Hepatocyte (in vitro differentiated cells): ENCODE results near the gene TEC. TPM values are rescaled to one million over a fixed set of nuclear protein-coding genes. Genes with fewer than 3 reads are reported as not detected.

Source experiments
- DNase-seq: peaks from one replicate; pipeline ENCODE4 v3.0.0-alpha.2; 2016; ENCODE audit warnings: low spot score
- H2AFZ ChIP-seq: fragments of 200-600 bp; sonication (generic); 2 replicates; pipeline ENCODE4 v1.6.0; 2016; ENCODE audit warnings: antibody characterized with exemption, mild to moderate bottlenecking
- H3K27ac ChIP-seq: fragments of 200-600 bp; sonication (generic); 2 replicates; pipeline ENCODE4 v1.5.1; 2016; ENCODE audit warnings: mild to moderate bottlenecking
- H3K27me3 ChIP-seq: fragments of 200-600 bp; sonication (generic); 2 replicates; pipeline ENCODE4 v1.6.1; 2016
- H3K36me3 ChIP-seq: fragments of 200-600 bp; sonication (generic); replicated peaks from 2 replicates; pipeline ENCODE4 v1.5.1; 2016; ENCODE audit warnings: low read depth; ENCODE audit not compliant: insufficient read depth
- H3K4me1 ChIP-seq: fragments of 200-600 bp; sonication (generic); 2 replicates; pipeline ENCODE4 v1.5.1; 2016; ENCODE audit warnings: mild to moderate bottlenecking, moderate library complexity; ENCODE audit not compliant: insufficient read depth
- H3K4me2 ChIP-seq: fragments of 200-600 bp; sonication (generic); 2 replicates; pipeline ENCODE4 v1.6.0; 2016
- H3K4me3 ChIP-seq: fragments of 200-600 bp; sonication (generic); 2 replicates; pipeline ENCODE4 v1.5.1; 2016; ENCODE audit warnings: mild to moderate bottlenecking
- H3K79me2 ChIP-seq: fragments of 200-600 bp; sonication (generic); 2 replicates; pipeline ENCODE4 v1.6.0; 2017; ENCODE audit warnings: mild to moderate bottlenecking
- H3K9me2 ChIP-seq: fragments of 200-600 bp; sonication (generic); replicated peaks from 2 replicates; pipeline ENCODE4 v1.6.0; 2017; ENCODE audit warnings: mild to moderate bottlenecking; ENCODE audit not compliant: insufficient read depth
- H3K9me3 ChIP-seq: fragments of 200-600 bp; sonication (generic); 2 replicates; pipeline ENCODE4 v1.5.1; 2016; ENCODE audit warnings: low read depth, mild to moderate bottlenecking
- H4K20me1 ChIP-seq: fragments of 200-600 bp; sonication (generic); 2 replicates; pipeline ENCODE4 v1.6.0; 2016; ENCODE audit warnings: mild to moderate bottlenecking; ENCODE audit not compliant: insufficient read depth, poor library complexity, severe bottlenecking
- EZH2 ChIP-seq: fragments of 200-600 bp; sonication (generic); IDR thresholded peaks from 2 replicates; pipeline ENCODE4 v1.6.1; 2016; ENCODE audit warnings: antibody characterized with exemption, mild to moderate bottlenecking, borderline replicate concordance
- EZH2phosphoT487 ChIP-seq: fragments of 200-600 bp; sonication (generic); IDR thresholded peaks from one replicate; pipeline ENCODE4 v1.6.1; 2018; ENCODE audit warnings: antibody characterized with exemption, mild to moderate bottlenecking, low read depth, moderate library complexity; ENCODE audit not compliant: unreplicated experiment, severe bottlenecking
- WGBS: methylation state at CpG from one replicate; pipeline ENCODE4 v1.1.6; 2016; ENCODE audit warnings: low lambda C conversion rate; ENCODE audit errors: missing lambda C conversion rate; 5-methylcytosine and 5-hydroxymethylcytosine counted together
- polyA plus RNA-seq: library from polyadenylated mRNA; unstranded; fragments of >200 nt; fragmentation: Nextera tagmentation; extraction: Ambion mirVana; gene quantifications from 2 replicates; pipeline ENCODE4 v1.2.1, GENCODE V29; 2016
- total RNA-seq: library from RNA; depleted of rRNA; stranded (reverse); fragments of >200 nt; gene quantifications from 2 replicates; pipeline ENCODE4 v1.2.3, GENCODE V29; 2014
- TF ChIP-seq, protein P1 (sequence below): fragments of 200-600 bp; sonication (generic); IDR thresholded peaks from 2 replicates; pipeline ENCODE4 v1.5.1; 2016; ENCODE audit warnings: antibody characterized with exemption, mild to moderate bottlenecking; ENCODE audit not compliant: poor library complexity

The TEC gene
- total and polyA plus RNA-seq, 2 experiments from 2014 or later: 1.3 to 2.1 TPM

DNA sequence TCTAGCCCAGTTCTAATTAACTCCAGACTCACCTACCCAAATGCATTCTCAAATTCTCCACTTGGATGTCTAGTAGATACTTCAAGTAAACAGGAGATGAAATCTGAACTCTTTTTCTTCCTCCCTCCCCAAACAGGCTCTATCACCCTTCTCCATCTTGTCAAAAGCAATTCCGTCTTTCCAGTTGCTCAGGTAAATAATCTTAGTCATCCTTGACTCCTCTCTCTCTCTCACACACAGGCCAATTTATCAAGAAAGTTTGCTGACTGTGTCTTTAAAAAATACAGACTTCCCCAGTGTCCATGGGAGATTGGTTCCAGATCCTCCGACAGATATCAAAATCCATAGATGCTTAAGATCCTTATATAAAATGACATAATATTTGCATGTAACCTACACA lies 148.5 kb downstream of the TEC start:
- TF ChIP-seq EZH2phosphoT487 (no peak), EZH2 (no peak)
- TF ChIP-seq, protein P1, sequence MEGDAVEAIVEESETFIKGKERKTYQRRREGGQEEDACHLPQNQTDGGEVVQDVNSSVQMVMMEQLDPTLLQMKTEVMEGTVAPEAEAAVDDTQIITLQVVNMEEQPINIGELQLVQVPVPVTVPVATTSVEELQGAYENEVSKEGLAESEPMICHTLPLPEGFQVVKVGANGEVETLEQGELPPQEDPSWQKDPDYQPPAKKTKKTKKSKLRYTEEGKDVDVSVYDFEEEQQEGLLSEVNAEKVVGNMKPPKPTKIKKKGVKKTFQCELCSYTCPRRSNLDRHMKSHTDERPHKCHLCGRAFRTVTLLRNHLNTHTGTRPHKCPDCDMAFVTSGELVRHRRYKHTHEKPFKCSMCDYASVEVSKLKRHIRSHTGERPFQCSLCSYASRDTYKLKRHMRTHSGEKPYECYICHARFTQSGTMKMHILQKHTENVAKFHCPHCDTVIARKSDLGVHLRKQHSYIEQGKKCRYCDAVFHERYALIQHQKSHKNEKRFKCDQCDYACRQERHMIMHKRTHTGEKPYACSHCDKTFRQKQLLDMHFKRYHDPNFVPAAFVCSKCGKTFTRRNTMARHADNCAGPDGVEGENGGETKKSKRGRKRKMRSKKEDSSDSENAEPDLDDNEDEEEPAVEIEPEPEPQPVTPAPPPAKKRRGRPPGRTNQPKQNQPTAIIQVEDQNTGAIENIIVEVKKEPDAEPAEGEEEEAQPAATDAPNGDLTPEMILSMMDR: no peak
- 63% methylated on average over 2 of the region's 2 CpGs for WGBS

DNA sequence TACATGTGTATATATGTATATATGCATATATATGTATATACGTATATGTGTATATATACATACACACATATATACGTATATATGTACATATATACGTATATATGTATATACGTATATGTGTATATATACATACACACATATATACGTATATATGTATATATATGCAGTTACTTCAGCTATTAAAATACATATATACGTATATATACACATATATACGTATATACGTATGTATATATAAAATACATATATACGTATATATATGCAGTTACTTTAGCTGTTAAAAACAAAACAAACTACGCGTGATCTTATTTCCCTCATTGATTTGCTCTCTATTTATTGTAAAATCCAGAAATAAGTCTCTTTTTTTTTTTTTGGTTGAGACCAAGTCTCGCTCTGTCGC lies 149.5 kb downstream of the TEC start:
- no peaks in the 10 kb centered on the region for H3K4me1 ChIP-seq
- TF ChIP-seq EZH2 (no peak), EZH2phosphoT487 (no peak)
- TF ChIP-seq, protein P1: no peak
- H3K36me3 ChIP-seq: no peaks in the 10 kb centered on the region
- no peak for DNase-seq
- no peak overlapping the region for H2AFZ ChIP-seq
- H3K9me2 ChIP-seq: no peaks in the 10 kb centered on the region
- 95% methylated on average over 11 of the region's 13 CpGs for WGBS
- no peaks in the 10 kb centered on the region for H3K27me3 ChIP-seq
- no peak overlapping the region for H3K4me2 ChIP-seq
- H3K9me3 ChIP-seq: no peaks in the 10 kb centered on the region
- no peak overlapping the region for H3K27ac ChIP-seq
- no peaks in the 10 kb centered on the region for H3K79me2 ChIP-seq
- H4K20me1 ChIP-seq: no peaks in the 10 kb centered on the region
- no peak overlapping the region for H3K4me3 ChIP-seq

More for the DNA sequence above, 148.5 kb downstream of the TEC start:
- Histone ChIP-seq H3K4me1 (no peaks in the 10 kb centered on the region), H3K79me2 (no peaks in the 10 kb centered on the region), H3K9me2 (no peaks in the 10 kb centered on the region), H3K4me2 (no peak overlapping the region), H3K27ac (no peak overlapping the region), H2AFZ (no peak overlapping the region), H3K9me3 (no peaks in the 10 kb centered on the region), H3K36me3 (no peaks in the 10 kb centered on the region), H3K4me3 (no peak overlapping the region), H3K27me3 (no peaks in the 10 kb centered on the region), H4K20me1 (no peaks in the 10 kb centered on the region)
- no peak for DNase-seq

DNA sequence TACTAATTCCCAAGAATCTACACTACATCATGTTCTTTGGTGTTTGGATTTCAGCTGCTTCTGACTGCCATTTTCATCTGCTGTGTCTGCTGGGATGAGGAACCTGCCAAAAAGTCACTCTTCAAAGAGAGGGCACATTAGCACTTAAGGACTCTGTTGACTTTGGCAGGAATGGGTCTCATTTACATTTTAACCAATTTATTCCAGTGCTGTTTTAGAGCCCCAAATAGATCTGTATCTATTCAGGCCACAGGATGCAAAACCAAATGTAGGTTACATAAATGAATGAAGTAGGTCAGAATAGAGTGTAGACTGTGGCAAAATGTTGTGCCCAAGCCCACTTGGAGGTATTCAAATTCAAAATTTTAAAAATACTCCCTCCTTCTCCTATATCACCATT lies 150.0 kb downstream of the TEC start:
- TF ChIP-seq, protein P1: no peak
- no peak for TF ChIP-seq EZH2
- TF ChIP-seq EZH2phosphoT487: no peak
- H3K79me2 ChIP-seq: no peaks in the 10 kb centered on the region
- H3K27ac ChIP-seq: no peak overlapping the region
- H3K9me2 ChIP-seq: no peaks in the 10 kb centered on the region
- no peak overlapping the region for H3K4me3 ChIP-seq
- no peaks in the 10 kb centered on the region for H3K27me3 ChIP-seq
- H3K9me3 ChIP-seq: no peaks in the 10 kb centered on the region
- no peaks in the 10 kb centered on the region for H3K4me1 ChIP-seq
- no peak overlapping the region for H3K4me2 ChIP-seq
- H2AFZ ChIP-seq: no peak overlapping the region
- DNase-seq: no peak
- H3K36me3 ChIP-seq: no peaks in the 10 kb centered on the region
- H4K20me1 ChIP-seq: no peaks in the 10 kb centered on the region

- H3K4me1 ChIP-seq: no peaks in the 10 kb centered on the region
- H3K27ac ChIP-seq: no peak overlapping the region
- no peaks in the 10 kb centered on the region for H3K36me3 ChIP-seq
- no peak overlapping the region for H3K4me3 ChIP-seq
- no peaks in the 10 kb centered on the region for H3K79me2 ChIP-seq
- H3K27me3 ChIP-seq: no peaks in the 10 kb centered on the region
- H4K20me1 ChIP-seq: no peaks in the 10 kb centered on the region
- no peaks in the 10 kb centered on the region for H3K9me2 ChIP-seq
- H3K4me2 ChIP-seq: no peak overlapping the region
- TF ChIP-seq, protein P1: no peak
- no peak for TF ChIP-seq EZH2
- TF ChIP-seq EZH2phosphoT487: no peak
- no peak for DNase-seq
- 100% methylated on average over 2 of the region's 2 CpGs for WGBS
- H3K9me3 ChIP-seq: no peaks in the 10 kb centered on the region
- no peak overlapping the region for H2AFZ ChIP-seq
Measured at GRCh38 chr4:48118081-48118480, 151.6 kb downstream of the TEC start.
